Transverse colon (tissue), 4 donors: ENCODE measurements around the gene SLC24A3. TPM values are rescaled to one million over a fixed set of nuclear protein-coding genes. Genes with fewer than 3 reads are reported as not detected.

Source experiments
- DNase-seq: peaks from one replicate; pipeline ENCODE4 v3.0.0-alpha.2; 2019
- H3K27ac ChIP-seq, 4 donors: fragments of 200-600 bp; sonication (generic); 2 replicates each; pipeline ENCODE4 v1.5.1; 2016 to 2018; ENCODE audit warnings: inconsistent platforms in 4 of 4
- H3K27me3 ChIP-seq: fragments of 200-600 bp; sonication (generic); 2 replicates; pipeline ENCODE4 v1.5.1; 2017; ENCODE audit warnings: inconsistent platforms
- H3K36me3 ChIP-seq, 4 donors: fragments of 200-600 bp; sonication (generic); 2 replicates each; pipeline ENCODE4 v1.5.1; 2017 to 2019; ENCODE audit warnings: inconsistent platforms in 4 of 4
- H3K4me1 ChIP-seq, 4 donors: fragments of 200-600 bp; sonication (generic); 2 replicates each; pipeline ENCODE4 v1.5.1; 2017 to 2020; ENCODE audit warnings: inconsistent platforms in 4 of 4
- H3K4me3 ChIP-seq, 4 donors: fragments of 200-600 bp; sonication (generic); 1 replicate in 1 of 4; 2 replicates in 3 of 4; pipeline versions ENCODE4 v1.5.1 to v1.6.1; 2017 to 2019; ENCODE audit warnings: inconsistent platforms in 4 of 4
- H3K9me3 ChIP-seq, 2 donors: fragments of 200-600 bp; sonication (generic); 2 replicates each; pipeline ENCODE4 v1.5.1; 2017 to 2019; ENCODE audit warnings: inconsistent platforms in 2 of 2
- CTCF ChIP-seq, 5 experiments: fragments of 200-600 bp in 3 of 5; fragments of 450-650 bp in 2 of 5; sonication (generic) in 3 of 5; IDR thresholded peaks; 1 replicate in 2 of 5; 2 replicates in 3 of 5; pipeline ENCODE4 v1.5.1; 2016 to 2017; ENCODE audit warnings: antibody characterized with exemption in 5 of 5, inconsistent platforms in 3 of 5, mild to moderate bottlenecking in 2 of 5, moderate library complexity in 1 of 5
- EP300 ChIP-seq: sonication (generic); formaldehyde crosslinking; IDR thresholded peaks from one replicate; pipeline ENCODE4 v1.6.1; 2017; ENCODE audit warnings: antibody characterized with exemption, low read depth
- POLR2A ChIP-seq: fragments of 450-650 bp; IDR thresholded peaks from one replicate; pipeline ENCODE4 v1.6.1; 2016; ENCODE audit warnings: antibody characterized with exemption, mild to moderate bottlenecking, moderate library complexity
- POLR2AphosphoS5 ChIP-seq, 3 donors: sonication (generic); formaldehyde crosslinking; IDR thresholded peaks; one replicate each; pipeline ENCODE4 v1.6.1; 2016; ENCODE audit warnings: antibody characterized with exemption in 3 of 3
- WGBS, 2 donors: methylation state at CpG; one replicate each; pipeline ENCODE4 v1.1.5; 2018; ENCODE audit warnings: low coverage in 1 of 2; 5-methylcytosine and 5-hydroxymethylcytosine counted together
- in situ Hi-C, 4 donors: fragments of 200-750 bp; cut with MboI; loops; one replicate each; pipeline versions ENCODE4 v1.15.0 to v1.15.1; 2017; ENCODE audit warnings: low sequenced_read_pairs in 3 of 4, low pct_ligation_motif_present in 1 of 4, low pct_unique_long_range_greater_than_20kb in 1 of 4
- intact Hi-C: fragments of 100-400 bp; cut with DNase I; formaldehyde crosslinking; loops from one replicate; pipeline ENCODE4 v1.15.1; 2023; ENCODE audit warnings: low total_unique reads
- total RNA-seq, 4 donors: library from RNA; depleted of rRNA; stranded (reverse); fragments of >200 nt; gene quantifications; one replicate each; pipeline ENCODE4 v1.1.0, GENCODE V29; 2016

SLC24A3 gene
- total RNA-seq, 4 donors from 2014 or later = 4.4 to 6.7 (median 4.6) TPM

GRCh38 chr20:19492687-19493336, 280.4 kb downstream of the SLC24A3 start:
- no peaks in the 10 kb centered on the region for H3K36me3 ChIP-seq
- no peak overlapping the region for H3K4me3 ChIP-seq
- DNase-seq = no peak
- no peak overlapping the region for H3K27ac ChIP-seq
- no peaks in the 10 kb centered on the region for H3K4me1 ChIP-seq
- no peaks in the 10 kb centered on the region for H3K9me3 ChIP-seq
- WGBS, 2 donors = 77 to 84% methylated on average over 6 of the region's 6 CpGs
- intact Hi-C loops (no loop called here), in situ Hi-C loops (no loop called here)
- no peaks in the 10 kb centered on the region for H3K27me3 ChIP-seq
- TF ChIP-seq POLR2AphosphoS5 (IDR thresholded peaks at IDR 0.05) (no peak), POLR2A (no peak), EP300 (no peak), CTCF (IDR thresholded peaks at IDR 0.05) (no peak)

GRCh38 chr20:19493794-19494495, 281.5 kb downstream of the SLC24A3 start:
- in situ Hi-C loops = no loop called here

GRCh38 chr20:19495905-19496703, 283.7 kb downstream of the SLC24A3 start:
- no peak for TF ChIP-seq CTCF (IDR thresholded peaks at IDR 0.05)
- no peak for TF ChIP-seq EP300
- no peak for TF ChIP-seq POLR2AphosphoS5 (IDR thresholded peaks at IDR 0.05)
- TF ChIP-seq POLR2A = no peak
- H3K9me3 ChIP-seq = no peaks in the 10 kb centered on the region
- WGBS, 2 donors = 74 to 86% methylated on average over 6 to 11 of the region's 12 CpGs
- no peak for DNase-seq
- no peaks in the 10 kb centered on the region for H3K36me3 ChIP-seq
- in situ Hi-C loops (no loop called here), intact Hi-C loops (no loop called here)
- no peak overlapping the region for H3K4me3 ChIP-seq
- H3K4me1 ChIP-seq = no peaks in the 10 kb centered on the region
- H3K27ac ChIP-seq = no peak overlapping the region
- no peaks in the 10 kb centered on the region for H3K27me3 ChIP-seq

More at GRCh38 chr20:19493794-19494495, 281.5 kb downstream of the SLC24A3 start:
- no peak for DNase-seq
- WGBS, 2 donors = 60 to 73% methylated on average over 1 to 7 of the region's 7 CpGs
- H3K27me3 ChIP-seq = no peaks in the 10 kb centered on the region
- no peak overlapping the region for H3K4me3 ChIP-seq
- no peaks in the 10 kb centered on the region for H3K4me1 ChIP-seq
- TF ChIP-seq CTCF (IDR thresholded peaks at IDR 0.05) = no peak
- TF ChIP-seq POLR2A = no peak
- TF ChIP-seq POLR2AphosphoS5 (IDR thresholded peaks at IDR 0.05) = no peak
- no peak for TF ChIP-seq EP300
- H3K36me3 ChIP-seq = no peaks in the 10 kb centered on the region
- intact Hi-C loops = no loop called here
- H3K27ac ChIP-seq = no peak overlapping the region
- H3K9me3 ChIP-seq = no peaks in the 10 kb centered on the region

- Histone ChIP-seq H3K9me3 (no peaks in the 10 kb centered on the region), H3K27me3 (no peaks in the 10 kb centered on the region), H3K4me1 (no peaks in the 10 kb centered on the region), H3K36me3 (no peaks in the 10 kb centered on the region), H3K27ac (no peak overlapping the region), H3K4me3 (no peak overlapping the region)
- no peak for TF ChIP-seq CTCF (IDR thresholded peaks at IDR 0.05)
- no peak for TF ChIP-seq POLR2A
- no peak for TF ChIP-seq EP300
- TF ChIP-seq POLR2AphosphoS5 (IDR thresholded peaks at IDR 0.05) = no peak
- WGBS, 2 donors = 89 to 100% methylated on average over 1 to 6 of the region's 6 CpGs
- DNase-seq = no peak
- intact Hi-C loops = no loop called here
- in situ Hi-C loops = no loop called here
These were observed 284.6 kb downstream of the SLC24A3 start for GRCh38 chr20:19497064-19497463.
